Stimulated activated CD4-positive, alpha-beta T cell treated with anti-CD3 and anti-CD28 coated beads, Interleukin-1b, Interleukin-23, amount 100 ng/mL, for 4 hours (primary cell): ENCODE measurements around the gene EAF2.
"Not testable (repeated sequence)": the region's sequence is repeated elsewhere in the genome, so short reads cannot be mapped to it uniquely, and the experiment has no call there.

ENCODE experiments used
- DNase-seq, 2 donors: peaks; one replicate each; pipeline ENCODE4 v3.0.0-alpha.2; 2020; ENCODE audit warnings: low read depth in 2 of 2

Gene EAF2

GRCh38 chr3:121863247-121863646 is 28.2 kb downstream of the EAF2 start:
- DNase-seq: not testable (repeated sequence)

GRCh38 chr3:121863801-121864200 is 28.8 kb downstream of the EAF2 start:
- no peak for DNase-seq

- DNase-seq: no peak
Observed at GRCh38 chr3:121869736-121870135, 34.7 kb downstream of the EAF2 start.

DNA sequence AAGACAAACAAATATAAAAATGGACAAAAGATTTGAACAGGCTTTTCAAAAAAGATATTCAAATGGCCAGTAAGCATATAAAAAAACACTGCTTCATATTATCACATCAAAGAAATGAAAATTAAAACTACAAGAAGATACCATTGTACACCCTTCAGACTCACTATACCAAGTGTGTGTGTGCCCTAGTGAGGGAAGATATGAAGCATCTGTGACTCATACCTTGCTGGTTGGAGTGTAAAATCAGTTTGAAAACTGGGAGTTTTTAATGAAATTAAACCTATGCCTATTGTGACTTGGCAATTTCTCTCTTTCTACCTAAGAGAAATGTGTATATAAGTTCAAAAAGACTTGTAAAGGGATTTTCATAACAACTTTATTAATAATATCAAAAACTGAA is 35.7 kb downstream of the EAF2 start:
- DNase-seq: no peak

GRCh38 chr3:121871430-121871829 is 36.4 kb downstream of the EAF2 start:
- DNase-seq: no peak

- no peak for DNase-seq
Observed at GRCh38 chr3:121878411-121878810, 43.4 kb downstream of the EAF2 start.

DNA sequence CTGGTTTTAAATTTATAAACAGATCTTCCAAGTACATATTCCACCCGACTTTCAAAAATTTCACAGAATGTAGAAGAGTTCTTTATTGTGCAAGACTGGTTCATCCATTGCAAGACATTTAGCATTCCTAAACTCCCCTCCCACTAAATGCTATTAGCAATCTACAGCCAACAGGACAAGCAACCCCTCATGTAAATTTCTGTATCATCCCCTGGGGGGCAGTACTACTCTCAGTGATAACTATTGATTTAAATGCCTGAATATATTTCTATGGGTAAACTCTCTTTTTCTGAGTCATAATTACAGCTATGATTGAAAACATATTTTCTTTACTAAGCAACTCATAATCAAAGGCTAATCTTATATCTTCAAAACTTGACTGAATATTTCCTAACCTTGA is 48.5 kb downstream of the EAF2 start:
- DNase-seq: no peak

DNA sequence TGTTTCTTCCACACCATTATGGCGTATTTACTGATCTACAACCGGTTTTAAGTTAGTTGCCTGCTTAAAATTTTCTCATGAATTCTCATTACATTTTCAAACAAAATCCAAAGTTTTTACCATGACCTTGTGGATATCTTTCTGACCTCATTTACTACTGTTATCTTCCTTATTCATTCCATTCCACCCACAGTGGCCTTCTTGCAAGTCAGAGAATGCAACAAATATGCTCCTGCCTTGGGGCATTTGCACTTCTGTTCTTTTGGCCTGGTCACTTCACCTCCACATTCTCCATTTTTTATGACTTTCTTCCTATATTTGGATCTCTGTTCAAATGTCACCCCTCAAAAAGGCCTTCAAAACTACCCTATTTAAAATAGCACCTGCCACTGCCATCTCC is 50.4 kb downstream of the EAF2 start:
- no peak for DNase-seq

GRCh38 chr3:121894301-121894990 is 59.4 kb downstream of the EAF2 start, which contains the start of gene SLC15A2:
TSS of gene SLC15A2 (plus strand) at chr3:121894401. CDS start at chr3:121894477, 76 bp downstream.
- DNase-seq: no peak

DNA sequence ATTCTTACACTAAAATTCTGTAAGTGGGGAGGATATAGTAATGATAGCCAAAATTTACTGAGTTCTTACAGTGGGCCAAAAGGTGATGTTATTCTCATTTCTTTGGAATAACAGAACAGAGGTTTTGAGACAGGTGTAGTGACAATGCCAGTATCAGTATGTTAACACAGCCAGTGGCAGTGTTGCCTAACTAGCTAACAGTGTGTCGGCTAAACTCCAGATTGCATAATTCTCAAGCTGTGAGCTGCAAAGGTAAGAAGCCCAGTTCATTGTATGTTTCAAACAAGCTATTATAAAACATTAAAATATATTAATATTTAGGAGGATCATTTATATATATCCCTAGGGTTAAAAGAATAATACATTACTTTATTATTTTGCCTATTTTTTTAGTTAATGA is 60.1 kb downstream of the EAF2 start:
- no peak for DNase-seq

GRCh38 chr3:121895736-121896135 is 60.7 kb downstream of the EAF2 start:
- no peak for DNase-seq

GRCh38 chr3:121896823-121897222 is 61.8 kb downstream of the EAF2 start:
- no peak for DNase-seq

- no peak for DNase-seq
Observed at GRCh38 chr3:121897296-121897695, 62.3 kb downstream of the EAF2 start.

GRCh38 chr3:121913305-121913990 is 78.4 kb downstream of the EAF2 start:
- DNase-seq: no peak

GRCh38 chr3:121914081-121914998 is 79.3 kb downstream of the EAF2 start:
- no peak for DNase-seq

- DNase-seq: no peak
Observed at GRCh38 chr3:121916189-121916588, 81.2 kb downstream of the EAF2 start.

- DNase-seq: no peak
Observed at GRCh38 chr3:121918779-121919483, 83.9 kb downstream of the EAF2 start.

DNA sequence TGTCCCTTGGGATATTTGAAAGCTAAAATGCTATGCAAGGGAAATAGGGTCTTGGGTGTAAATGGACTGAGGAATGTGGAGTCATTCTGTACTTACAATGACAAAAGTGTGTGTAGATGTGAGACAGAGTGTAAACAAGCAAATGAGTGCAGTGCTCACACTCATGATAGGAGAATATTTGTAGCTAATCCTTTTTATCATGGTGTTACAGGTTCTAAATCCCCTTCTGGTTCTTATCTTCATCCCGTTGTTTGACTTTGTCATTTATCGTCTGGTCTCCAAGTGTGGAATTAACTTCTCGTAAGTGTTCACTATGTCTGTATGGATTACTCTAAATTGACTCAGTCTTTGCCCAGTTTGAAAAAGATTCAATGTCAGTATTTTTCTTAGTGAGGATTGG is 89.7 kb downstream of the EAF2 start:
- DNase-seq: no peak

- no peak for DNase-seq
Observed at GRCh38 chr3:121926380-121926779, 91.4 kb downstream of the EAF2 start.
